GM12878 (cell line): ENCODE results near the gene MRPS15. TPM values are rescaled to one million over a fixed set of nuclear protein-coding genes. Genes with fewer than 3 reads are reported as not detected.

Source experiments
- ATAC-seq: fragments of 200-7000 bp; cut with Tn5 transposase; 3 replicates; pipeline ENCODE4 v1.9.1; 2020; ENCODE audit warnings: mild to moderate bottlenecking, moderate library complexity
- BruUV-seq: library from RNA; stranded (reverse); fragments of 400-500 nt; replicated peaks from 2 replicates; lab custom pipeline; 2021; lab: Mats Ljungman, UMichigan
- CTCF ChIA-PET: fragments of 300-600 bp; sonication (Branson Sonifier 250); formaldehyde crosslinking; extraction: SDS; loops from one replicate; lab custom pipeline; 2021; ENCODE audit warnings: inconsistent platforms; lab: Yijun Ruan, JAX
- POLR2A ChIA-PET: fragments of 350-600 bp; formaldehyde crosslinking; extraction: SDS; loops from one replicate; lab custom pipeline; 2021; ENCODE audit warnings: inconsistent platforms; lab: Charles Lee
- RAD21 ChIA-PET: fragments of 300-600 bp; sonication (Branson Sonifier 250); formaldehyde crosslinking; loops from one replicate; lab custom pipeline; 2023; ENCODE audit warnings: antibody characterized with exemption; ENCODE audit not compliant: unreplicated experiment; lab: Charles Lee
- SMC1A ChIA-PET: fragments of 300-600 bp; sonication (Branson Sonifier 250); formaldehyde crosslinking; loops from one replicate; lab custom pipeline; 2023; ENCODE audit not compliant: unreplicated experiment, uncharacterized antibody; lab: Charles Lee
- DNase-seq: peaks from one replicate; pipeline ENCODE4 v3.0.0-alpha.2; 2011; ENCODE audit warnings: low read depth, low spot score
- FAIRE-seq: peaks from 3 replicates; lab custom pipeline; 2011; peaks lifted over from hg19 to GRCh38; lab: Jason Lieb, UNC
- H2AFZ ChIP-seq: 2 replicates; pipeline ENCODE4 v1.6.0; 2011; ENCODE audit warnings: low read depth, low read length, control low read depth; ENCODE audit not compliant: control insufficient read depth
- H3K27ac ChIP-seq: 2 replicates; pipeline ENCODE4 v1.5.1; 2011; ENCODE audit warnings: control low read depth; ENCODE audit not compliant: control insufficient read depth, insufficient read depth
- H3K27me3 ChIP-seq, 2 experiments: replicated peaks in 1 of 2; 2 replicates each; pipeline versions ENCODE4 v1.6.0 to v1.6.1; 2011; ENCODE audit warnings: low read length in 1 of 2; ENCODE audit not compliant: control insufficient read depth in 2 of 2, insufficient read depth in 2 of 2
- H3K36me3 ChIP-seq, 2 experiments: 2 replicates each; pipeline ENCODE4 v1.5.1; 2011; ENCODE audit warnings: low read length in 1 of 2; ENCODE audit not compliant: control insufficient read depth in 2 of 2, insufficient read depth in 2 of 2
- H3K4me1 ChIP-seq: 2 replicates; pipeline ENCODE4 v1.6.1; 2011; ENCODE audit warnings: mild to moderate bottlenecking, low read length, moderate library complexity, mixed read lengths; ENCODE audit not compliant: control insufficient read depth, insufficient read depth
- H3K4me2 ChIP-seq: 2 replicates; pipeline ENCODE4 v1.6.0; 2011; ENCODE audit warnings: control low read depth; ENCODE audit not compliant: control insufficient read depth, insufficient read depth
- H3K4me3 ChIP-seq: fragments of 200-600 bp; sonication (generic); 2 replicates; pipeline ENCODE4 v1.5.1; 2016
- H3K79me2 ChIP-seq: 2 replicates; pipeline ENCODE4 v1.6.0; 2011; ENCODE audit warnings: low read length; ENCODE audit not compliant: control insufficient read depth, insufficient read depth
- H3K9ac ChIP-seq: 2 replicates; pipeline ENCODE4 v1.8.0; 2011; ENCODE audit warnings: low read length, control low read depth, mixed read lengths; ENCODE audit not compliant: control insufficient read depth, insufficient read depth
- H3K9me3 ChIP-seq: replicated peaks from 3 replicates; pipeline ENCODE4 v1.5.1; 2011; ENCODE audit warnings: mild to moderate bottlenecking, low read length; ENCODE audit not compliant: control insufficient read depth, insufficient read depth
- H4K20me1 ChIP-seq: 2 replicates; pipeline ENCODE4 v1.6.0; 2011; ENCODE audit not compliant: control insufficient read depth, insufficient read depth
- BMI1 ChIP-seq: fragments of 450-650 bp; IDR thresholded peaks from 2 replicates; pipeline ENCODE4 v1.6.1; 2016; ENCODE audit warnings: mild to moderate bottlenecking, moderate library complexity, borderline replicate concordance
- EGR1 ChIP-seq, 2 experiments: IDR thresholded peaks; 1 replicate in 1 of 2; 2 replicates in 1 of 2; pipeline ENCODE4 v1.6.1; 2011 to 2012; ENCODE audit warnings: low read depth in 2 of 2, low read length in 2 of 2, borderline replicate concordance in 1 of 2, mild to moderate bottlenecking in 1 of 2, moderate library complexity in 1 of 2
- ETV6 ChIP-seq, 2 experiments: fragments of 450-650 bp in 1 of 2; IDR thresholded peaks in 1 of 2; conservative IDR thresholded peaks in 1 of 2; 2 replicates each; pipeline ENCODE4 v1.6.1; 2014; ENCODE audit warnings: antibody characterized with exemption in 1 of 2, borderline replicate concordance in 1 of 2, low read depth in 1 of 2, mild to moderate bottlenecking in 1 of 2, moderate library complexity in 1 of 2
- FOS ChIP-seq: IDR thresholded peaks from 3 replicates; pipeline ENCODE4 v1.6.1; 2011; ENCODE audit warnings: borderline replicate concordance; ENCODE audit not compliant: insufficient read length; ENCODE audit errors: extremely low read depth
- HSF1 ChIP-seq: fragments of 150-350 bp; IDR thresholded peaks from 2 replicates; pipeline ENCODE4 v1.6.1; 2014; ENCODE audit warnings: mild to moderate bottlenecking, low read depth, low read length
- MXI1 ChIP-seq: fragments of 150-350 bp; IDR thresholded peaks from 2 replicates; pipeline ENCODE4 v1.6.1; 2011; ENCODE audit warnings: low read depth, mild to moderate bottlenecking, inconsistent platforms, low read length, improper control_type of control experiment
- NFXL1 ChIP-seq: fragments of 450-650 bp; IDR thresholded peaks from 2 replicates; pipeline ENCODE4 v1.6.1; 2017; ENCODE audit warnings: antibody characterized with exemption, mild to moderate bottlenecking, borderline replicate concordance
- PAX8 ChIP-seq: fragments of 450-650 bp; IDR thresholded peaks from 2 replicates; pipeline ENCODE4 v1.6.1; 2017; ENCODE audit warnings: mild to moderate bottlenecking, moderate library complexity
- POLR2AphosphoS5 ChIP-seq: IDR thresholded peaks from 2 replicates; pipeline ENCODE4 v1.6.1; 2011; ENCODE audit warnings: mild to moderate bottlenecking, low read length, inconsistent platforms
- RB1 ChIP-seq: fragments of 450-650 bp; formaldehyde crosslinking; IDR thresholded peaks from 2 replicates; pipeline ENCODE4 v1.6.1; 2017; ENCODE audit warnings: mild to moderate bottlenecking, borderline replicate concordance
- RELA ChIP-seq: fragments of 450-650 bp; IDR thresholded peaks from 2 replicates; pipeline ENCODE4 v1.8.0; 2014; ENCODE audit warnings: borderline replicate concordance; ENCODE audit not compliant: partially characterized antibody
- SPI1 ChIP-seq: IDR thresholded peaks from 2 replicates; pipeline ENCODE4 v1.6.1; 2011; ENCODE audit warnings: low read depth, mild to moderate bottlenecking, low read length, moderate library complexity, borderline replicate concordance; ENCODE audit not compliant: insufficient read depth
- USF1 ChIP-seq: IDR thresholded peaks from 2 replicates; pipeline ENCODE4 v1.6.1; 2011; ENCODE audit warnings: borderline replicate concordance, low read depth, mild to moderate bottlenecking, moderate library complexity, mixed read lengths, low read length; ENCODE audit not compliant: insufficient read depth; ENCODE audit errors: extremely low read length
- YBX1 ChIP-seq: fragments of 450-650 bp; IDR thresholded peaks from 2 replicates; pipeline ENCODE4 v1.6.1; 2016; ENCODE audit warnings: antibody characterized with exemption
- ZBTB4 ChIP-seq: fragments of 450-650 bp; formaldehyde crosslinking; IDR thresholded peaks from 2 replicates; pipeline ENCODE4 v1.4.0; 2022; ENCODE audit warnings: mild to moderate bottlenecking, moderate library complexity
- ZNF217 ChIP-seq: fragments of 450-650 bp; IDR thresholded peaks from 2 replicates; pipeline ENCODE4 v1.6.1; 2017; ENCODE audit warnings: antibody characterized with exemption, mild to moderate bottlenecking
- ZNF384 ChIP-seq: IDR thresholded peaks from 2 replicates; pipeline ENCODE4 v1.6.1; 2012; ENCODE audit warnings: low read depth, mild to moderate bottlenecking, low read length, improper control_type of control experiment, borderline replicate concordance
- WGBS: methylation state at CpG from one replicate; pipeline ENCODE4 v1.1.6; 2016; ENCODE audit warnings: low lambda C conversion rate; ENCODE audit not compliant: insufficient replicate concordance, insufficient coverage; ENCODE audit errors: missing lambda C conversion rate; 5-methylcytosine and 5-hydroxymethylcytosine counted together
- in situ Hi-C: fragments of 300-500 bp; cut with MboI; formaldehyde crosslinking; loops from 9 replicates; pipeline ENCODE4 v1.14.3; 2018; ENCODE audit warnings: mixed read lengths
- intact Hi-C: fragments of 100-400 bp; cut with micrococcal nuclease; formaldehyde crosslinking; loops from one replicate; pipeline ENCODE4 v1.14.2; 2022; ENCODE audit not compliant: unreplicated experiment
- polyA plus RNA-seq, 11 experiments: library from polyadenylated mRNA; depleted of rRNA in 4 of 11; unstranded in 6 of 11; stranded (reverse) in 5 of 11; fragments of >200 nt; fragmentation: Nextera tagmentation in 4 of 11; fragmentation: Illumina TruSeq in 1 of 11; extraction: Ambion mirVana in 4 of 11; extraction: Trizol in 1 of 11; gene quantifications; 1 replicate in 1 of 11; 2 replicates in 10 of 11; pipeline versions ENCODE4 v1.2.1 to v1.2.3, GENCODE V29; 2011 to 2016; ENCODE audit warnings: inconsistent platforms in 2 of 11, missing spikeins in 2 of 11, low read depth in 1 of 11
- total RNA-seq, 4 experiments: library from RNA; depleted of rRNA in 3 of 4; stranded (reverse); fragments of >200 nt in 3 of 4; fragmentation: Illumina TruSeq in 1 of 4; extraction: Trizol in 1 of 4; gene quantifications; 2 replicates each; pipeline versions ENCODE4 v1.2.1 to v1.2.3, GENCODE V29; 2013 to 2021

MRPS15 gene
- total and polyA plus RNA-seq, 10 of the 15 experiments (the other 5 are each of a cell fraction or from before 2014, with no cell fraction given), result 41.1 to 207 (median 107) TPM

GRCh38 chr1:36471830-36472641 is 7.9 kb upstream of the MRPS15 start:
- no peaks in the 10 kb centered on the region for H3K27me3 ChIP-seq
- H3K9ac ChIP-seq, result no peak overlapping the region
- CTCF ChIA-PET, result no interaction called here
- H3K27ac ChIP-seq, result no peak overlapping the region
- H3K36me3 ChIP-seq, result no peaks in the 10 kb centered on the region
- no peak overlapping the region for H3K4me3 ChIP-seq
- no peaks in the 10 kb centered on the region for H4K20me1 ChIP-seq
- 67% methylated on average over 22 of the region's 22 CpGs for WGBS
- in situ Hi-C loops (no loop called here), intact Hi-C loops (no loop called here)
- no peaks in the 10 kb centered on the region for H3K79me2 ChIP-seq
- no peak overlapping the region for H2AFZ ChIP-seq
- H3K4me2 ChIP-seq, result no peak overlapping the region
- RAD21 ChIA-PET, result interaction anchor here (1.2 kb wide), 1 partner anchor 322 kb away, joined by 3 read pairs; no protein-coding TSS in a partner anchor
- BruUV-seq, result no TSS peak
- 0 out of 3 replicates have a peak, but pooled peaks have one; percentile 8 for ATAC-seq
- TF ChIP-seq ZBTB4 (no peak), NFXL1 (no peak), ZNF217 (no peak), BMI1 (no peak), EGR1 (IDR thresholded peaks at IDR 0.05; ENCODE audit: borderline replicate concordance in 1 of 2, low read depth in 2 of 2, low read length in 2 of 2) (no peak), RB1 (no peak), HSF1 (no peak), YBX1 (no peak), ZNF384 (no peak), SPI1 (no peak), ETV6 (conservative IDR thresholded peaks at IDR 0.05 in 1 of 2, IDR thresholded peaks at IDR 0.05 in 1 of 2; ENCODE audit: borderline replicate concordance in 1 of 2, low read depth in 1 of 2) (no peak), MXI1 (no peak), PAX8 (no peak), POLR2AphosphoS5 (no peak), FOS (no peak), RELA (no peak), USF1 (no peak)
- DNase-seq, result no peak
- no peaks in the 10 kb centered on the region for H3K9me3 ChIP-seq
- no peak for FAIRE-seq
- SMC1A ChIA-PET, result interaction anchor here (0.9 kb wide), 1 partner anchor 129 kb away, joined by 4 read pairs; no protein-coding TSS in a partner anchor
- H3K4me1 ChIP-seq, result peaks cover 16% of the 10 kb centered on the region
- POLR2A ChIA-PET, result interaction anchor here (1.0 kb wide), 1 partner anchor 21 kb away, joined by 4 read pairs; the partner anchor contains the start of gene OSCP1
